NCI-H774 (cell line): ENCODE data around the gene DIP2A.

Experiments
- DNase-seq: peaks from one replicate; lab custom pipeline; 2025; lab: John Stamatoyannopoulos, UW

The DIP2A gene

GRCh38 chr21:46537026-46537425 is 78.3 kb downstream of the DIP2A start:
- DNase-seq, result no peak

- no peak for DNase-seq
These were observed 79.6 kb downstream of the DIP2A start for GRCh38 chr21:46538262-46538661.

- no peak for DNase-seq
These were observed 80.4 kb downstream of the DIP2A start for GRCh38 chr21:46538851-46539666.

GRCh38 chr21:46540087-46540710 is 81.5 kb downstream of the DIP2A start:
- no peak for DNase-seq

- no peak for DNase-seq
These were observed 84.0 kb downstream of the DIP2A start for GRCh38 chr21:46542588-46543124.

- DNase-seq, result no peak
These were observed 84.6 kb downstream of the DIP2A start for GRCh38 chr21:46543306-46543705.

GRCh38 chr21:46544003-46544402 is 85.3 kb downstream of the DIP2A start:
- no peak for DNase-seq

- DNase-seq, result no peak
These were observed 86.1 kb downstream of the DIP2A start for GRCh38 chr21:46544824-46545223.

GRCh38 chr21:46545363-46545762 is 86.7 kb downstream of the DIP2A start:
- DNase-seq, result no peak

GRCh38 chr21:46545911-46546310 is 87.2 kb downstream of the DIP2A start:
- DNase-seq, result no peak

- no peak for DNase-seq
These were observed 88.1 kb downstream of the DIP2A start for GRCh38 chr21:46546799-46547198.

GRCh38 chr21:46549650-46550049 is 91.0 kb downstream of the DIP2A start:
- no peak for DNase-seq

GRCh38 chr21:46550116-46550941 is 91.6 kb downstream of the DIP2A start:
- no peak for DNase-seq

GRCh38 chr21:46551636-46552241 is 93.0 kb downstream of the DIP2A start:
- DNase-seq, result no peak

GRCh38 chr21:46552274-46552673 is 93.6 kb downstream of the DIP2A start:
- DNase-seq, result no peak

- no peak for DNase-seq
These were observed 94.2 kb downstream of the DIP2A start for GRCh38 chr21:46552865-46553379.

GRCh38 chr21:46553993-46554392 is 95.3 kb downstream of the DIP2A start:
- no peak for DNase-seq

- DNase-seq, result no peak
These were observed 95.9 kb downstream of the DIP2A start for GRCh38 chr21:46554431-46555224.

- DNase-seq, result no peak
These were observed 96.5 kb downstream of the DIP2A start for GRCh38 chr21:46555225-46555617.

- no peak for DNase-seq
These were observed 97.0 kb downstream of the DIP2A start for GRCh38 chr21:46555678-46556077.

GRCh38 chr21:46556802-46557201 is 98.1 kb downstream of the DIP2A start:
- DNase-seq, result no peak
